ENCODE measurements around the gene ZNF451. TPM values are rescaled to one million over a fixed set of nuclear protein-coding genes. Genes with fewer than 3 reads are reported as not detected.

ZNF451 gene
- total RNA-seq, 2 donors from 2014 or later, result 37.3 to 38.3 TPM

DNA sequence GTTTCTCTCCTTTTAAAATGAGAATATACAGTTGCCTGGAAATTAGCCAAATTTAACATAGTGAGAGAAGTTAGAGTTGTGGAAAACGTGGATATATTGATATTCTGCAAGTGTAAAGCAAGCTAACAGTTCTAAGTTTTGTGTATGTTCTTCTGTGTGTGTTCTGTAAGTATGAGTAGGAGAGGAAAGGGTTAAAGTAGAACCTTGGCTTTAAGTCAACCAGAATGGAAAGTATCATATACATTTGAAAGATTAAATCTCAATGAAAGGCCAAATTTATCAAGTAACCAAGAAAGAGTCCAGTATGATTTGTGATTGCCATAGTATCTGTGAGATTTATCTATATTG is 52.2 kb downstream of the ZNF451 start:
- DNase-seq (no peak), ATAC-seq (no peak)

DNA sequence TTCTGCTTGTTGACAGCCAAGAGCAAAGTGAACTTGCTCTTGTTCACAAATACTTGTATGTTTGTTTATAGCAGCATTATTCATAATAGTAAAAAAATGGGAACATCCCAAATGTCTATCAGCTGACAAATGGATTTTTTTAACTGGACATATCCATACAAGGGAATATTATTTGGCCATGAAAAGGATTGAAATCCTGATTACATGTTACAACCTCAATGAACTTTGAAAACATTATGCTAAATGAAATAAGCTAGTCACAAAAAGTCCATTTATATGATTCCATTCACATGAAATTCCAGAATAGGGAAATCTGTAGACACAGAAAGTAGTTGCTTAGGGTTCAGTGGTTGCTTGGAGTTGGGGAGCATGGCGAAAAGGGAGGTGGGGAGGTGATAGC is 53.7 kb downstream of the ZNF451 start:
- no peak for ATAC-seq
- DNase-seq, result no peak
- intact Hi-C loops (cut with DNase I, micrococcal nuclease), result no loop called here

More for the DNA sequence above, 52.2 kb downstream of the ZNF451 start:
- intact Hi-C loops (cut with DNase I, micrococcal nuclease), result no loop called here

DNA sequence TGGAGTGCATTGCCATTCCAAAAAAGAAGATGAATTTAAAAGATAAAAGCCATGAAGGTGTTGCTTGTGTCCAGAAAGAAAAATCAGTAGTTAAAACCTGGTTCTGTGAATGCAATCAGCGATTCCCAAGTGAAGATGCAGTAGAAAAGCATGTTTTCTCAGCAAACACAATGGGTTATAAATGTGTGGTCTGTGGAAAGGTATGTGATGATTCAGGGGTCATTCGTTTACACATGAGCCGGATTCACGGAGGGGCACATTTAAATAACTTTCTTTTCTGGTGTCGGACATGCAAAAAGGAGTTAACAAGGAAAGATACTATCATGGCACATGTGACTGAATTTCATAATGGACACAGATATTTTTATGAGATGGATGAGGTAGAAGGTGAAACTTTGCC is 57.4 kb downstream of the ZNF451 start:
- ATAC-seq, result no peak
- no peak for DNase-seq
- intact Hi-C loops (cut with DNase I, micrococcal nuclease), result no loop called here

DNA sequence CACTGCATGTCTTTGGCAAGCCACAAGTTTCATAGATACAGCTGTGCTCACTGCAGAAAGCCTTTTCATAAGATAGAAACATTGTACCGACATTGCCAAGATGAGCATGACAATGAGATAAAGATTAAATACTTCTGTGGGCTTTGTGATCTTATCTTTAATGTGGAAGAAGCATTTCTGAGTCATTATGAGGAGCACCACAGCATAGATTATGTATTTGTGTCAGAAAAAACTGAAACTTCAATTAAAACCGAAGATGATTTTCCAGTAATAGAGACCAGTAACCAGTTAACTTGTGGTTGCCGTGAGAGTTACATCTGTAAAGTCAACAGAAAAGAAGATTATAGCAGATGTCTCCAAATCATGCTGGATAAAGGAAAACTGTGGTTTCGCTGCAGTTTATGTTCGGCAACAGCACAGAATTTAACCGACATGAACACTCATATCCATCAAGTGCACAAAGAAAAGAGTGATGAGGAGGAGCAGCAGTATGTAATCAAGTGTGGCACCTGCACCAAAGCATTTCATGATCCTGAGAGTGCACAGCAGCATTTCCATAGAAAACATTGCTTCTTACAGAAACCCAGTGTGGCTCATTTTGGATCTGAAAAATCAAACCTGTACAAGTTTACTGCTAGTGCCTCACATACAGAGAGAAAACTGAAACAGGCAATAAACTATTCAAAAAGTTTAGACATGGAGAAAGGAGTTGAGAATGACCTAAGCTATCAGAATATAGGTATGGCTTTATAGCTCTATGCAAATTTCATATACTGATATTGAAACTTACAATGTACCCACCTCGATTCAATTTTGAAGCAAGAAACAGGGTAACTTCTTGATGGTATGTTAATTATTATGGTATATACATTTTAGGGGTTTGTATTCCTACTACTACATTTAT is 58.2 kb downstream of the ZNF451 start:
- DNase-seq (no peak), ATAC-seq (no peak)
- intact Hi-C loops (cut with DNase I, micrococcal nuclease), result no loop called here

DNA sequence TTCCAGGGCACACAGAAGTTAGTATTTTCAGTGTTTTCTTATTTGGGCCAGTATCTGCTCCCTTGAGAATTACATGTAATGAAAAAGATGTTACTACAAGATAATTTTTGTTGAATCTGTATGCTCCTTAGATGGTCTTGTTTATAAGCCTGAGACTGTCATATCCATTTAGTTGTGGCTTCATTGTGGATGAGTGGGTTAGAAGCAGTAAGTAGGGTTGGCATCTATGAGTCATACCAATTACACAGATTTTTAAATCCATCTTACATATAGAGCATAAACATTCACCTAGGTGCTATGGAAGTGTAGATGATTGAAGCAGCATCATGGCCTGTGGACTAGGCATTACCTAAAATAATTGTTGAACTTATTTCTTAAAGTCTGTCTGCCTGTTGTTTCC is 68.7 kb downstream of the ZNF451 start:
- no peak for ATAC-seq
- intact Hi-C loops (cut with DNase I, micrococcal nuclease), result no loop called here
- DNase-seq, result no peak

DNA sequence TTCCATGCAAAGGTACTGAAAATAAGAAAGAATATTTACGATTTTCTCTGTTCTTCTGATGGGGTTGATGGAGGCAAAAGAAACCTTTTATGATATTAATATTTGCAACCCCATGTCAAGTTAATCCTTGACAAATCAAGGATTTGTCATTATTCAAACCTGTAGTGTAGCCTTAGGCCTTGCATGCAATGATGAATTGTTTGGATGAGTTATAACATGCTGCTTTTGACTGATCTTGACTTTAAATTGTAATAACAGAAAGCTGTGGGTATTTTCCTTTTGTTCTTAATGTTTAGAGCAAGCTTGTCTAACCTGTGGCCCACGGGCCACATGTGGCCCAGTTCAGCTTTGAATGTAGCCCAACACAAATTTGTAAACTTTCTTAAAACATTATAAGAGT is 69.1 kb downstream of the ZNF451 start:
- intact Hi-C loops (cut with DNase I, micrococcal nuclease), result no loop called here
- no peak for DNase-seq
- no peak for ATAC-seq

DNA sequence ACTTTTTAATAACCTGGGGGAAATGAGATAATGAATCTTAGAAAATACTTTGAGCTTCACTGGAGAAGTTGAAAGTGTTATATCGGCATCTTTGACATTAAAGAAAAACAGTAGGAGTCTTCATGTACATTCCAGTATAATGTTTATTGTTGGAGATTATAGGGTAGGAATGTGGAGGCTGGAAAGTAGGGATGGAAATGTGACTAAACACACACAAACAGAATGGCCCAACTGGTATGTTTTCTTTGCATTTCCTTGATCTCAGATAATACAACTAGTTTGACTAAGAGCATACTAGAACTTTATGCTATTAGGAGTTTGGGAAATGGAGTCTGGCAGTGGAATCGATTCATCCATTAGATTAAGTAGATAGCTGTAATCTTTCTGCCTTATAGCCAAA is 72.0 kb downstream of the ZNF451 start:
- DNase-seq (no peak), ATAC-seq (no peak)
- intact Hi-C loops (cut with DNase I, micrococcal nuclease), result no loop called here

DNA sequence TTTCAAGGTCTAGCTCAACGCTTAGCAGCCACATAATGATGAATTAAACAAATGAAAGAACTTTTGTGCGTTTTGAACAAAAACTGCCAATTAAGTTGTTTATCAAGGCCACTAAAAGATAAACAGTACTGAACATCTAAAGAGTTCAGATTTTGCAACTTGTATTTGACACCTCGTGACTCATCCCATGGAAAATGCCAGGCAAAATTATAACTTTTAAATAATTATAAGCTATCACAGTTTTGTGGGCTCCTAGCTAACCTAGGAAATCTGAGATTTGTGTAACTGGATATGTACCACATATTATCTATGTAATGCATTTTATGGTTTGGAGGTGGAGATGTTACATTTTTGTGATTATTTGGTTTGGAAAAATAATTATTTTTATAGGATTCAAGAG is 72.5 kb downstream of the ZNF451 start:
- no peak for DNase-seq
- intact Hi-C loops (cut with DNase I, micrococcal nuclease), result no loop called here
- ATAC-seq, result no peak

DNA sequence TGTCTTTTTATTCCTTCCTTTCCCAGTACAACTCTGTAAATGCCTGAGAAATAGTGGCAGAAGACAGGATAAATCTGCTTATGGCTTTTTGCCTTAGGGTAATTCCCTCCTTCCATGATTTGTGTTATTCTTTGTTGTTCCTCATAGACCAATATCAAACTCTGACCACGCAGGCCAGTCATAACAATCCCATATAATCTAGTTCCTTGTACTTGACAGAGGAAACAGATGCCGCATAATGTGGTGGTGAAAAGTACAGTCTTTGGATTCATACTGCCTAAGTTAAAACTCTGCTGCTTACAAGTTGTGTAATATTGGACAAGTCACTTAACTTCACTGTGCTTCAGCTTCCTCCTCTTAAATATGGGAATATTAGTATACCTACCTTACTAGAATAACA is 74.0 kb downstream of the ZNF451 start:
- intact Hi-C loops (cut with DNase I, micrococcal nuclease), result no loop called here
- ATAC-seq (no peak), DNase-seq (no peak)

DNA sequence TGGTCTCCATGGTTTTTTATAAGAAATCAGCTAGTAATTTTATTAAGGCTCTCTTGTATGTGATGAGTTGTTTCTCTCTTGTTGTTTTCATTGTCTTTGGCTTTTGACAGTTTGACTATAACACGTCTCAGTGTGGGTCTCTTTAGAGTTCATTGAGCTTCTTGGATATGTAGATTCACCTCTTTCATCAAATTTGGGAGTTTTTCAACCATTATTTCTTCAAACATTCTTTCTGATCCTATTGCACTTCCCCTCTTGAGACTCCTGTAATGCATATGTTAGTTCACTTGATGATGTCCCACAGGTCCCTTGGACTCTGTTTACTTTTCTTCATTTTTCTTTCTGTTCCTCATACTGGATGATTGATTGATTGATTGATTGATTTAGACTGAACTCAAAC is 75.1 kb downstream of the ZNF451 start:
- DNase-seq (no peak), ATAC-seq (no peak)
- intact Hi-C loops (cut with DNase I, micrococcal nuclease), result no loop called here

DNA sequence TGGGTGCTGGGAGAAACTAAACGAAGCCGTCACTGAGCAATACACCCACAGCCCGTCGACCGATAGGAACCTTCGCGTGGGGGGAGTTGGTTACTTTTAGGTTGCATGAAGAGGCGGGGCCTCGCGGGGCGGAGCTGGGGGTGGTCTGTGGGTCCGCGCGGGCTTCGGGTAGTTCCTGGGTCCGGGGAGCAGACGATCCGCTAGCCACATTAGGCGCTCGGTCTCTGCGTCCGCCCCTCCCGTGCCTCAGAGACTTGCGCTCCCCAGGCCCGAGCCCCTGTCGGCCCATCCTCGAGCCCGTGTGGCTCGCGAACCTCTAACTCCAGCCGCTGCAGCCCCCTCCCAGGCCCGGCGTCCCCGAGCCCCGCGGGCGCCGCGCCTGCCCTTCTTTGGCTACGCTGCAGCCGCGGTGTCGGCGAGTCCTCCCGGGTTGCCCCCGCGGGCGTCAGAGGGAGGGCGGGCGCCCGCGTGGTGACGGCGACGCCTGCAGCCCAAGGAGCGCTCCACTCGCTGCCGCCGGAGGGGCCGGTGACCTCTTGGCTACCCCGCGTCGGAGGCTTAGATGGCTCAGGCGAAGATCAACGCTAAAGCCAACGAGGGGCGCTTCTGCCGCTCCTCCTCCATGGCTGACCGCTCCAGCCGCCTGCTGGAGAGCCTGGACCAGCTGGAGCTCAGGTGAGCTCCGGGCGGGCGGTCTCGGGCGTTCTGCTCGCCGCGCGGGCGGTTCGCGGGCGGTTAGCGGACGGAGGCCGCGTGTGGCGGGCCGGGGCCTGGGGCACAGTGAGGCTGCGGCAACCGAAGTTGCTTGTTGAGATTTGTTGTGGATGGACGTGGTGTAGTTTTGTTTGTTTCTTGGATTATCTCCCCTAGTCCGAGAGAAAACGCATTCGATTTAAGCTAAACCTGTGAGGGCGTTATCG is 82.4 kb downstream of the ZNF451 start, which contains the start of gene BAG2:
TSS of gene BAG2 (plus strand) at position 191 of the 920 bp plus-strand sequence. CDS start at position 563, 372 bp downstream.
- intact Hi-C loops (cut with DNase I, micrococcal nuclease), result loop anchor here in 1 of 2 donors (10.0 kb wide), 1 partner anchor 82 kb away; no protein-coding TSS in a partner anchor
- DNase-seq (peak; percentile 87 to 88), ATAC-seq (peak; percentile 91)

DNA sequence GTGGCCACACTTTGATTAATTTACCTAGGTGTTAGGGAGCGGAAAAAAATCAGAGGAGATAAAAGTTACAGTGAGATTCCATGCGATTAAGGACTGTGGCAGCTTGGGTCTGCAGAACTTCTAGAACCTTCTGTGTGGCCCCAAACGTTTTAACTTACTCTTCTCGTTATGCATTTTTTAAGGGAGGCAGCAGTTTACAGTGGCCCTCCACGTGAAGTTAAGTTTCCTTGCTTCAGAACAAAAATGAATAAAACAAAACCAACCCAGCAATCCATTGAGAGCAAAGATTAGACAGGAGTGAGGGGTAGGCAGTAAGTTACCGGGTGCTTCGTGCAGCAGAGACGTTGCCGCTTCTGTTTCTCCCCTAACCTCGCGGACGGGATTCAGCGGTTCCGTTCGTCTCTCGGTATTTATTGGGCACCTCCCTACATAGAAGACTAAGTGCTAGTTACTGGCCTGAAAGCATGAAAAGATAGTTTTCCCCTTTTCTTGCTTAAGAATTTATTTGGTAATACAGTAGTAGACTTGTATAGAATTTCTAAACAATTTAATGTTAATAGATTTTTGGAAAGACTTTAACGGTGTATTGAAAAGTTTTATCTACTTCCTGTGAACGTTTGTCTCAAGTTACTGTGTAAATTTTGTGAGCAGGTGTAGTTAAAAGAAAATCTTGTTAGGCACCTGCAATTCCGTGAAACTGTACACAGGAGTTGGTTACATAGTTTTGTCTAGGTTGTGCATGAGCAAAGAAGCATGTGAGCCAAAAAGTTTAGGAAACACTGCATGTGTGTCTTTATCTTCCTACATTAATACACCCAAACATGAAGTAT is 83.3 kb downstream of the ZNF451 start:
- DNase-seq, result peak in 1 of 2 donors; percentile 34
- intact Hi-C loops (cut with DNase I, micrococcal nuclease), result loop anchor here in 1 of 2 donors (10.0 kb wide), 1 partner anchor 82 kb away; no protein-coding TSS in a partner anchor
- ATAC-seq, result peak; percentile 27

DNA sequence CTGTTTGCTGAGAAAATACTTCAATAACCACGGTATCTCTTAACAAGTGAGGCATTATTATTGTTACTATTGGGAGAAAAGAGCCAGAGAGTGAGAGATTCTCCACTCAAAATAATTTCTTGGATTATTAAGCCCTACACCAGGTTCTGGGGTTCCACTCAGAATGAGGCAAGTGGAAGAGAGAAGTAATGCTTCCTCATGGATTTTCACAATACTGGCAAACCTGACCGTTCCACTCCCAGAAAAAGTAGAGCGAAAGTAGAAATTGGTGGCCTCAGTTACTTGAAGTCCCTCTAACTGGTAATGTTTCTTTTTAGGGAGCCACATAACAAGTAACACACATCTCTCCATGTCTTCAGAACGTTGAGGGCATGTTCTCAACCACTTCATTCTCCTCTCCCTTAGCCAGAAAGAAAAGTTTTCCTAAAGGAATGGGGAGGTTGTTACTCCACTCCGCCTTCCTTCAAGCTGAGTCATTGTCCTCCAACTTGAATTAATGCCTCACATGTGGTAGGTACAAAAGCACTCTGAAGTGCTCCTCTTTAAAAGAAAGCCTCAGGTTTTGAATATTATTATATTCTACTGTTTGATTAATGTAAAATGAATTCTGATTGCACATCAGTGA is 84.0 kb downstream of the ZNF451 start:
- intact Hi-C loops (cut with DNase I, micrococcal nuclease), result loop anchor here in 1 of 2 donors (10.0 kb wide), 1 partner anchor 81 kb away; no protein-coding TSS in a partner anchor
- ATAC-seq (no peak), DNase-seq (no peak)

DNA sequence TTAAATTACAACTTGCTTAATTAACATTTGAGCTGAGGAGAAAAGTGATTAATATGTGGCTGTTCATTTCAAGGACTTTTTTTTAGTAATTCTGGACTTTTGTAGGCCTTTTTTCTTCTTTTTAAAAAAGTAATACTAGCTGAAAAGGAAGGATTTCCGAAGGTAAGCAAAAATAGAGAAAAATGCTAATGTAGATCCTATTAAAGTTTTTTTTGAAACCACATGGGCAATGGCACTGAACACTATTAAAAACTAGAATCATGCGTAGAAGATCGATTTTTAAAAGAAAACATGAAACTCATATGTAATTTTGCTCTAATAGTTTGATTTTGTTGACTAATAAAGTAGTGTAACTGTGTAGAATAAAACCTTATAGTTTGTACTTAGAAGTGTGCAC is 84.5 kb downstream of the ZNF451 start:
- DNase-seq, result no peak
- no peak for ATAC-seq
- intact Hi-C loops (cut with DNase I, micrococcal nuclease), result loop anchor here in 1 of 2 donors (10.0 kb wide), 1 partner anchor 80 kb away; no protein-coding TSS in a partner anchor

DNA sequence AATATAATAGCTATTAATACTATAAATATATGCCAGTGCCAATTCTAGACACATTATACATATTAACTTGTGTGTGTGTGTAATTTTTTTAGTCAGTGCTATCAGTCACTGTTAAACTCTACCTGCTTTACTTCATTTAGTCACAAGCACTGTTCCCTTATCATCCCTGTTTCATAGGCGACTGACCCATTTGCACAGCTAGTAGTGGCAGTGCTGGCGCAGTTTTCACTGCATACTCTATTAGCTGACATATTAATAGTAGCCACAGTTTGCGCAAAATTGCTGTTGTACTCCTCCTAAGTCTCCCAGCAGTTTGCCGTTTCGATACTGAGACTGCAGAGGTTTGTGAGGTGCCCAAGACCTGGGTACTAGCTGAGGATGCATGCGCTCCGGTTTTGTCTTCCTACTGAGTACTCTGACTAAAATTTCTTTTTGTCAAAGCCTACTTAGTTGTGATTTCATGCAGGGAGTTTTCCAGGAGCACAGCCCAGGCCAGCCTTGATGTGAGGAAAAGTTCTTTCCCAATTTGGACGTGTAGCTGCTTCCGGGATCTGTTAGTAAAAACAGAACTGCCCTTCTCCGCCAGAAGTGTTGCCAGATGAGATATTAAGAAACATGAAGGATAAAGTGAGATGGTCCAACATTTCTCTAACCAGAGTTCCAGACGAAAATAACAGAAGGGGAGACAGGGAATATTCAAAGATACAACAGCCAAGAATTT is 87.7 kb downstream of the ZNF451 start:
- intact Hi-C loops (cut with DNase I, micrococcal nuclease), result loop anchor here in 1 of 2 donors (10.0 kb wide), 1 partner anchor 77 kb away; no protein-coding TSS in a partner anchor
- DNase-seq (peak; percentile 8 to 49), ATAC-seq (no peak)

DNA sequence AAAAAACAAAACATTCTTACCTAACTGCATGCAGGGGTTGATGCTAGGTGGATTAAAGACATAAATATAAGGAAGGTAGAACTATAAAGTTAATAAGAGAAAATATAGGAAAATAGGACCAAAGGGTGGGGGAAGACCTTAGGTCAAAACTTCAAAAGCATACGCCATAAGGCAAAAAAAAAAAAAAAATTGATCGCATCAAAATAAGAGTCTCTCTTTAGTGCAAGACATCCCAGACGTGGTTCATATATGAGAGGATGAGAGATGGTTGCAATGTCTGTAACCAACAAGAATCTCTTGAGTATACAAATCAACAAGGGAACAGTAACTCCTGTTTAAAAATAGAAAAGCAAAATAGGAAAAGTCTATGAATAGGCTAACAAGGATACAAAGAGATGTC is 90.6 kb downstream of the ZNF451 start:
- intact Hi-C loops (cut with DNase I, micrococcal nuclease), result loop anchor here in 1 of 2 donors (5.0 kb wide), 1 partner anchor 137 kb away; the partner anchor contains the start of gene PRIM2
- ATAC-seq (no peak), DNase-seq (no peak)

DNA sequence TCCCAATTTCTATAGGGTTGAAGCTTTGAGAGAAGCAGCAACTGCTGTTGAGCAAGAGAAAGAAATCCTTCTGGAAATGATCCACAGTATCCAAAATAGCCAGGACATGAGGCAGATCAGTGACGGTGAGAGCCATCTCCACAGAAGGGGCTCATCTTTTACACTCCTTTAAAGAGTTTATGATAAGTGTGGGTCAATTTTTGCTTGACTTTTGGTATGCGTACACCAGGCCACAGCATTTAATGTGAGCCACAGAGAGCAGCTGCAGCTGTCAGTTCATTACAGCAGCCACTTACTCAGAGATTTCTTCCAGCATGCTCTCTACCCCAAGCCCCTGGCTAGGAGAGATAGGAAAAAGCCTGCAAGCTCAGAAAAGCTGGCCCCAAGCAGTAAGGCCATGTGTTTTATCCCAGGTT is 92.0 kb downstream of the ZNF451 start:
- DNase-seq (no peak), ATAC-seq (no peak)
- intact Hi-C loops (cut with DNase I, micrococcal nuclease), result loop anchor here in 1 of 2 donors (5.0 kb wide), 1 partner anchor 135 kb away; the partner anchor contains the start of gene PRIM2

All from left colon (tissue), 2 donors.